A549 (cell line): ENCODE measurements around the gene CDC14B.

Experiments
- POLR2A ChIP-seq: IDR thresholded peaks from 2 replicates; pipeline ENCODE4 v1.6.1; 2012; ENCODE audit warnings: mild to moderate bottlenecking, low read length
- POLR2AphosphoS2 ChIP-seq: conservative IDR thresholded peaks from 2 replicates; pipeline ENCODE4 v1.6.1; 2012; ENCODE audit warnings: low read length, improper control_type of control experiment, inconsistent platforms
- RAD21 ChIP-seq, 2 experiments: fragments of >200 bp in 1 of 2; sonication (Bioruptor Twin) in 1 of 2; formaldehyde crosslinking in 1 of 2; IDR thresholded peaks in 1 of 2; conservative IDR thresholded peaks in 1 of 2; 2 replicates in 1 of 2; 3 replicates in 1 of 2; pipeline ENCODE4 v1.6.1; 2012 to 2018; ENCODE audit warnings: inconsistent platforms in 1 of 2

DNA sequence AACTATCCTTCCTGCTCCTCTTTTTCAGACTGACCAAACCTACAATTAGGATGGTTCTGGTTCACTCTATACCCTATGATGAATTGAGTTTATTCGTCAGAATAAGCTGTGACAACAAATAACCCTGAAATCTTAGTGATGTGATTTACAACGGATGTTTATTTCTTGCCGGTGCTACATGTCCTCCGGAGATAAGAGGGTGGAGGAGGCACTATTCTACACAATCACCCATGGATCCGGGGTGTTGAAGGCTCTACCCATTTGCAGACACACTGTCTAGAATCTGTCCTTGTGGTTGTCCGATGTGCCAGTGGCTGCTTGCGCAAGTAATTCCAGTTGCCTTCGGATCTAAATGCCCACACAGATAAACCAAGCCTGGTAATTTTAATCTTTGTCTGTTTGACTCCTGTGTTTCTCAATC is 44.7 kb downstream of the CDC14B start:
- TF ChIP-seq POLR2A (no peak), POLR2AphosphoS2 (no peak), RAD21 (conservative IDR thresholded peaks at IDR 0.05 in 1 of 2, IDR thresholded peaks at IDR 0.05 in 1 of 2) (no peak)
